Aorta (tissue), 5 donors: Measurements from ENCODE around the gene MRAS. TPM values are rescaled to one million over a fixed set of nuclear protein-coding genes. Genes with fewer than 3 reads are reported as not detected.
"Not testable (repeated sequence)": the region's sequence is repeated elsewhere in the genome, so short reads cannot be mapped to it uniquely, and the experiment has no call there.

ENCODE experiments used
- ATAC-seq: fragments of 200-7000 bp; cut with Tn5 transposase; one replicate; pipeline ENCODE4 v1.9.1; 2022; ENCODE audit warnings: moderate library complexity; ENCODE audit not compliant: low FRiP score
- DNase-seq, 2 donors: peaks; one replicate each; pipeline ENCODE4 v3.0.0-alpha.2; 2020
- H3K27ac ChIP-seq, 2 donors: one replicate each; pipeline ENCODE4 v1.5.1; 2013; ENCODE audit warnings: low read length in 2 of 2, mild to moderate bottlenecking in 2 of 2, moderate library complexity in 2 of 2, control low read depth in 1 of 2, inconsistent platforms in 1 of 2, low read depth in 1 of 2
- H3K27me3 ChIP-seq, 2 donors: one replicate each; pipeline ENCODE4 v1.6.1; 2013; ENCODE audit warnings: control low read depth in 1 of 2, low read length in 1 of 2, mild to moderate bottlenecking in 1 of 2, moderate library complexity in 1 of 2; ENCODE audit not compliant: insufficient read depth in 2 of 2, control insufficient read depth in 1 of 2
- H3K36me3 ChIP-seq, 2 donors: one replicate each; pipeline ENCODE4 v1.6.1; 2013; ENCODE audit warnings: control low read depth in 1 of 2, low read length in 1 of 2, mild to moderate bottlenecking in 1 of 2; ENCODE audit not compliant: insufficient read depth in 2 of 2, control insufficient read depth in 1 of 2
- H3K4me1 ChIP-seq, 2 donors: one replicate each; pipeline ENCODE4 v1.6.1; 2013; ENCODE audit warnings: low read length in 2 of 2, control low read depth in 1 of 2, mild to moderate bottlenecking in 1 of 2, moderate library complexity in 1 of 2; ENCODE audit not compliant: insufficient read depth in 2 of 2, control insufficient read depth in 1 of 2
- H3K4me3 ChIP-seq, 2 donors: one replicate each; pipeline ENCODE4 v1.5.1; 2013; ENCODE audit warnings: low read length in 2 of 2, control low read depth in 1 of 2, mild to moderate bottlenecking in 1 of 2
- H3K9me3 ChIP-seq: one replicate; pipeline ENCODE4 v1.6.1; 2013; ENCODE audit warnings: mild to moderate bottlenecking, low read length; ENCODE audit not compliant: control insufficient read depth
- WGBS, 2 donors: extraction: QIAGEN DNeasy Blood & Tissue Kit; methylation state at CpG; one replicate each; pipeline ENCODE4 v1.1.7; 2013; 5-methylcytosine and 5-hydroxymethylcytosine counted together
- intact Hi-C, 2 donors: fragments of 100-400 bp; cut with DNase I; formaldehyde crosslinking; loops; one replicate each; pipeline versions ENCODE4 v1.14.2 to v1.15.0; 2022
- polyA plus RNA-seq, 2 donors: library from polyadenylated mRNA; stranded (reverse); fragments of 200-250 nt; gene quantifications; one replicate each; pipeline ENCODE4 v1.2.3, GENCODE V29; 2013
- total RNA-seq, 2 donors: library from RNA; stranded (reverse); fragmentation: NEBNext Ultra II Directional; extraction: Animal tissue kit (Norgen Biotek cat#: 25700); gene quantifications; one replicate each; pipeline ENCODE4 v1.2.1, GENCODE V29; 2021
- donor health status: healthy with polysubstance abuse.
- donor health status: Bipolar disorder and iron deficiency.
- donor health status: DM: no; HTN: no; CAD: no.
- donor health status: DM: no; HTN: no; CAD: no.
- donor health status: DM: yes; HTN: yes; CAD: no.

MRAS gene
- total and polyA plus RNA-seq, 4 donors: 22.8 to 68.1 (median 39.9) TPM

- H3K27ac ChIP-seq, H3K36me3 ChIP-seq, H3K4me1 ChIP-seq, ATAC-seq, H3K9me3 ChIP-seq, intact Hi-C loops, H3K4me3 ChIP-seq, H3K27me3 ChIP-seq: not testable (repeated sequence)
- WGBS, 2 donors: 97% methylated on average over 4 of the region's 4 CpGs
- peak in 1 of 2 donors; percentile 28 for DNase-seq
These were observed 78.4 kb downstream of the MRAS start for GRCh38 chr3:138426754-138427153.

DNA sequence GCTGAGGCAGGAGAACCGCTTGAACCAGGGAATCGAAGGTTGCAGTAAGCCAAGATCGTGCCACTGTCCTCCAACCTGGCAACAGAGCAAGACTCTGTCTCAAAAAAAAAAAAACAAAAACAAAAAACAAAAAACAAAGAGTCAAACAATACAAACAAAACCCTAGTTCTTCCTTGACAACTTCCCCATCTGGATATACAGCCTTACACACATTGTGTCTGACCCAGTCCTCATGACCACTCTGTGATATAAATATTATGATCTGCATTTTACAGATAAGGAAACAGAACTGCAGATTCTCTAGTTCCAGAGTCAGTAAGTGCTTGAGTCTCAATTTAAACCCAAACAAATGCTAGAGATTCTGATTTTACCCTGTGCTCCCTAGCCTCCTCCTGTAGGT, 81.3 kb downstream of the MRAS start:
- no peak overlapping the region for H3K27ac ChIP-seq
- H3K27me3 ChIP-seq: no peaks in the 10 kb centered on the region
- H3K4me3 ChIP-seq: no peak overlapping the region
- intact Hi-C loops: no loop called here
- ATAC-seq: no peak
- no peaks in the 10 kb centered on the region for H3K9me3 ChIP-seq
- DNase-seq: no peak
- no peaks in the 10 kb centered on the region for H3K4me1 ChIP-seq
- 93 to 94% methylated on average over 3 of the region's 3 CpGs for WGBS, 2 donors
- no peaks in the 10 kb centered on the region for H3K36me3 ChIP-seq

DNA sequence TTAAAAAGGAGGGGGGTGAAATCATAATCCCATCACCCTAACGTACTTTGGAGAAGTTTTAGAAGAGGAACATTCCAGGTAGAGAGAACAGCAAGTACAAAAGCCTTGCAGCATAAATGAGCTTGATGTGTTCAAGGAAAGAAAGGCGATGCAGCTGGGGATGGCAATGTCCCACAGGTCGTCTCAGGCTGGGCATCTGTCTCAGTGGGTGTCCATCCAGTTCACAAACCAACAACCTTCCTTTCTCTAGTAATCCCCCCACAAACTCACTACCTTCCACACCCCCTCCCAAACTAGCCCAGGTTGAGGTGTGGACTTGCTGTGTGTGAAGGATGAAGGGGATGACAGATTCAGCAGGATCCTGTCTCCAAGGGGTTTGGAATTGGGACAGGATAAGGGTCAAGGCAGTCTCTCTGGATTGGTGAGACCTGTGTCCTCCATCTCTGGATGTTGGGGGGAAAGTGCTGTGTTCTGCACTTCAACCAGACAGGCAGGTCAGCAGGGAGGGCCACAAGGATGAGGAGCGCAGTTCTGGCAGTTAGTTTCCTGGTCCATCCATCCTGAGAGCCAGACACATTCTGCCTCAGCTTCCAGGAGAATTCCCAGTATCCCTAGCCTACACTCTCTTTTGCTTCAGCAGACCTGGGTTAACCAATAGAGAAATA, 84.3 kb downstream of the MRAS start:
- H3K4me3 ChIP-seq: no peak overlapping the region
- no peaks in the 10 kb centered on the region for H3K36me3 ChIP-seq
- 92 to 94% methylated on average over 4 of the region's 4 CpGs for WGBS, 2 donors
- H3K27me3 ChIP-seq: no peaks in the 10 kb centered on the region
- no peak overlapping the region for H3K27ac ChIP-seq
- no peaks in the 10 kb centered on the region for H3K9me3 ChIP-seq
- no peaks in the 10 kb centered on the region for H3K4me1 ChIP-seq
- peak in 1 of 2 donors; percentile 22 for DNase-seq
- intact Hi-C loops: no loop called here
- no peak for ATAC-seq

DNA sequence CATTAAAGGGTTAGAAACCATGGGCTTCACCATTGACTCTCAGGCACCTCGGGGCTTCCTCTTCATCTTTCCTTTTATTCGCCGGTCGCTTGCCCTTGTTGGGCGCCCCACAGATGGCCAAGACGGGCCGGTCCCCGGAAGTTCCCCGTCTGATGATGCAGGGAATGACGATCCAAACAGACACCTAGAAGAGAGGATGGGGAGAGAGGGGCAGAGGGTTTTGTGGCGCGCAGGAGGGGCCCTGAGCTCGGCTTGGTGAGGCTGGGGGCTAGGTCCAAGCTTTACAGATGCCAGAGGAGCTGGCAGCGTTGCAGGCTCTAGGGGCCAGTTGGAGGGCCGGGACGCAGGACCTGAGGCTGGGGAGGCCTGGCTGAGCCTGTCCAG, 85.5 kb downstream of the MRAS start:
- H3K4me1 ChIP-seq: no peaks in the 10 kb centered on the region
- DNase-seq (peak in 1 of 2 donors; percentile 71), ATAC-seq (peak; percentile 2)
- H3K9me3 ChIP-seq: no peaks in the 10 kb centered on the region
- WGBS, 2 donors: 37 to 41% methylated on average over 16 of the region's 16 CpGs
- H3K36me3 ChIP-seq: no peaks in the 10 kb centered on the region
- no peaks in the 10 kb centered on the region for H3K27me3 ChIP-seq
- intact Hi-C loops: no loop called here
- H3K4me3 ChIP-seq: no peak overlapping the region
- no peak overlapping the region for H3K27ac ChIP-seq

GRCh38 chr3:138434276-138434874, 86.0 kb downstream of the MRAS start, which contains the start of gene ESYT3:
Gene ESYT3, plus strand, starts transcription at chr3:138434616. Its CDS starts 183 bp downstream, at chr3:138434799.
- DNase-seq (peak; percentile 73 to 91), ATAC-seq (peak; percentile 90)
- Histone ChIP-seq H3K27me3 (no peaks in the 10 kb centered on the region), H3K27ac (no peak within 1 kb of the TSS), H3K36me3 (no peaks in the 10 kb centered on the region), H3K4me1 (no peaks in the 10 kb centered on the region), H3K4me3 (peak within 1 kb of the TSS; percentile 7 to 60), H3K9me3 (no peaks in the 10 kb centered on the region)
- intact Hi-C loops: no loop called here
- WGBS, 2 donors: 1 to 2% methylated on average over 52 to 54 of the region's 54 CpGs

- Histone ChIP-seq H3K4me3 (peak overlapping the region; percentile 7 to 60), H3K27me3 (no peaks in the 10 kb centered on the region), H3K9me3 (no peaks in the 10 kb centered on the region), H3K27ac (no peak overlapping the region), H3K36me3 (no peaks in the 10 kb centered on the region), H3K4me1 (no peaks in the 10 kb centered on the region)
- ATAC-seq (peak; percentile 17), DNase-seq (peak in 1 of 2 donors; percentile 72)
- WGBS, 2 donors: 9 to 10% methylated on average over 78 of the region's 78 CpGs
- intact Hi-C loops: no loop called here
These were observed 86.7 kb downstream of the MRAS start for GRCh38 chr3:138434875-138435772.

GRCh38 chr3:138435840-138436239, 87.5 kb downstream of the MRAS start:
- DNase-seq (no peak), ATAC-seq (no peak)

GRCh38 chr3:138437281-138437680, 88.9 kb downstream of the MRAS start:
- Histone ChIP-seq H3K27me3 (no peaks in the 10 kb centered on the region), H3K27ac (no peak overlapping the region), H3K4me3 (no peak overlapping the region), H3K36me3 (no peaks in the 10 kb centered on the region), H3K4me1 (no peaks in the 10 kb centered on the region), H3K9me3 (no peaks in the 10 kb centered on the region)
- WGBS, 2 donors: 95 to 98% methylated on average over 6 of the region's 6 CpGs
- DNase-seq: peak in 1 of 2 donors; percentile 55
- no peak for ATAC-seq
- intact Hi-C loops: no loop called here

More at GRCh38 chr3:138435840-138436239, 87.5 kb downstream of the MRAS start:
- Histone ChIP-seq H3K27ac (no peak overlapping the region), H3K9me3 (no peaks in the 10 kb centered on the region), H3K36me3 (no peaks in the 10 kb centered on the region), H3K27me3 (no peaks in the 10 kb centered on the region), H3K4me3 (no peak overlapping the region), H3K4me1 (no peaks in the 10 kb centered on the region)
- intact Hi-C loops: no loop called here
- 84 to 99% methylated on average over 8 of the region's 8 CpGs for WGBS, 2 donors
